ENCODE data around the gene LMBR1L. TPM values are rescaled to one million over a fixed set of nuclear protein-coding genes. Genes with fewer than 3 reads are reported as not detected.

The LMBR1L gene
- total and polyA plus RNA-seq, 10 of the 15 experiments (the other 5 are each of a cell fraction or from before 2014, with no cell fraction given), result 2.1 to 42.6 (median 20.0) TPM

DNA sequence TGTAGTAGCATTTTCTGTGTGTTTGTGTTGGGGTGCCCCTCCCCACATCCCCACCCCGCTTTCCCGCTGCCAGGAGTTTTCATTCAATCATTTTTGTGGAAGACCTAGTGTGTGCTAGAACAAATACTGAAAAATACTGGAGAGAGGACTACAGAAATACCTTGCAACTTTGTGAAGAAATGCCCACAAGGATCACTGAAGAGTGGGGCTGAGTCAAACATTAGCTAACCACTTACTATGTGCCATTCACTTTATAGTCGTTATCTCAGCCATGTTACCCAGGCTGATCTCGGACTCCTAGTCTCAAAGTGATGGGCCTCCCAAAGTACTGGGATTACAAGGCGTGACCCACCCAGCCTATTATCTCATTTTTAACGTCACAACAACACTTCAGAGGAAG lies 559 bp upstream of the LMBR1L start:
- no peaks in the 10 kb centered on the region for H3K36me3 ChIP-seq (ENCODE audit: control insufficient read depth in 2 of 2, insufficient read depth in 2 of 2, low read length in 1 of 2)
- TF ChIP-seq CREM (IDR thresholded peaks at IDR 0.05; ENCODE audit: low read depth) (no peak), IRF4 (IDR thresholded peaks at IDR 0.05; ENCODE audit: low read depth, low read length) (no peak), SUZ12 (IDR thresholded peaks at IDR 0.05; ENCODE audit: unreplicated experiment) (no peak), SMAD1 (IDR thresholded peaks at IDR 0.05; ENCODE audit: low read depth, partially characterized antibody) (no peak), RUNX3 (IDR thresholded peaks at IDR 0.05; ENCODE audit: low read length) (0 out of 2 replicates have a peak, but pooled peaks have one; percentile 9), STAT1 (conservative IDR thresholded peaks at IDR 0.05) (no peak), USF2 (IDR thresholded peaks at IDR 0.05; ENCODE audit: borderline replicate concordance, low read depth, low read length) (no peak)
- H3K27me3 ChIP-seq (replicated peaks in 1 of 2; ENCODE audit: control insufficient read depth in 2 of 2, insufficient read depth in 2 of 2, low read length in 1 of 2), result no peaks in the 10 kb centered on the region
- H3K4me1 ChIP-seq (ENCODE audit: control insufficient read depth, insufficient read depth, low read length), result peaks cover 8% of the 10 kb centered on the region
- no peaks in the 10 kb centered on the region for H3K9me3 ChIP-seq (replicated peaks; ENCODE audit: control insufficient read depth, insufficient read depth, low read length)
- ChIA-PET SMC1A (ENCODE audit: uncharacterized antibody, unreplicated experiment) (interaction anchor here (0.8 to 3.0 kb wide), 11 partner anchors 10 to 259 kb away, joined by 3 to 15 read pairs (median 4); partner anchors contain the start of genes DDX23 and TUBA1B), RAD21 (ENCODE audit: unreplicated experiment) (interaction anchor here (1.0 to 3.5 kb wide), 6 partner anchors 19 to 142 kb away, joined by 3 to 18 read pairs (median 5); partner anchors contain the start of genes DDN and TUBA1B), CTCF (interaction anchor here (0.7 to 10.9 kb wide), 12 partner anchors 9 to 124 kb away, joined by 3 to 118 read pairs (median 14); partner anchors contain the start of genes DHH and TUBA1B), POLR2A (interaction anchor here (0.5 to 3.5 kb wide), 10 partner anchors 11 to 171 kb away, joined by 3 to 48 read pairs (median 4); partner anchors contain the start of genes KMT2D, RHEBL1 and TUBA1B)
- peak overlapping the region; percentile 56 for H3K27ac ChIP-seq (ENCODE audit: control insufficient read depth, insufficient read depth)
- H3K9ac ChIP-seq (ENCODE audit: control insufficient read depth, insufficient read depth, low read length), result peak overlapping the region; percentile 94; the same call in 1 of the 2 replicates
- no peaks in the 10 kb centered on the region for H4K20me1 ChIP-seq (ENCODE audit: control insufficient read depth, insufficient read depth)
- ATAC-seq (peak; percentile 11), FAIRE-seq (no peak), DNase-seq (ENCODE audit: low read depth, low spot score) (no peak)
- in situ Hi-C loops (cut with MboI), result no loop called here
- BruUV-seq (replicated peaks), result no TSS peak
- H3K4me2 ChIP-seq (ENCODE audit: control insufficient read depth, insufficient read depth), result peak overlapping the region; percentile 93
- H2AFZ ChIP-seq (ENCODE audit: control insufficient read depth, low read depth, low read length), result peak overlapping the region; percentile 98
- peaks cover 9% of the 10 kb centered on the region for H3K79me2 ChIP-seq (ENCODE audit: control insufficient read depth, insufficient read depth, low read length)
- intact Hi-C loops (cut with micrococcal nuclease; ENCODE audit: unreplicated experiment), result loop anchor here (1.0 to 5.0 kb wide), 2 partner anchors 19 to 49 kb away; partner anchors contain the start of gene KMT2D
- H3K4me3 ChIP-seq, result peak overlapping the region; percentile 87; the same call in 1 of the 2 replicates
- WGBS (ENCODE audit: insufficient coverage, insufficient replicate concordance, low lambda C conversion rate, missing lambda C conversion rate), result 49% methylated on average over 6 of the region's 6 CpGs

Data from GM12878 (cell line).